ENCODE data around the gene MAIP1. TPM values are rescaled to one million over a fixed set of nuclear protein-coding genes. Genes with fewer than 3 reads are reported as not detected.

The MAIP1 gene
- total RNA-seq, 6 donors from 2014 or later, result 2.1 to 25.1 (median 13.4) TPM

DNA sequence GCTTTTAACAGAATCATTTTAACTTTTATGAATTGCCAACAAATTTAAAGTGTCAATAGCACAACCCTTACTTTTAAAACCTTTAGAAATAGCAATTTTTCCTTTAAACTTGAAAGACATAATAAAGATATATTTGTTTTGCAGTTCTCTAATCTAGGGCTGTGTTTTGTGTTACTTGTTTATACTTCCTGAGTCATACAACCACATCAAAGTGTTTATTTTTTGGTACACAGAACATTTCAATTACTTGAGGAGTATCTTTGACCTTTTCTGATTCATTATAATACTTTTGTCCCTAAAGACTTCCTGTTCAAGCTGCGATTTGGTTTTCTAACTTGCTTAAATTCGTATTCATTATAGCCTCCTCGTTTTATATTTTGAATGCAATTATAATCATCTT is 21.9 kb upstream of the MAIP1 start:
- TF ChIP-seq EP300 (IDR thresholded peaks at IDR 0.05) (no peak), POLR2AphosphoS5 (IDR thresholded peaks at IDR 0.05) (no peak), POLR2A (IDR thresholded peaks at IDR 0.05) (no peak)
- TF ChIP-seq, protein P1, sequence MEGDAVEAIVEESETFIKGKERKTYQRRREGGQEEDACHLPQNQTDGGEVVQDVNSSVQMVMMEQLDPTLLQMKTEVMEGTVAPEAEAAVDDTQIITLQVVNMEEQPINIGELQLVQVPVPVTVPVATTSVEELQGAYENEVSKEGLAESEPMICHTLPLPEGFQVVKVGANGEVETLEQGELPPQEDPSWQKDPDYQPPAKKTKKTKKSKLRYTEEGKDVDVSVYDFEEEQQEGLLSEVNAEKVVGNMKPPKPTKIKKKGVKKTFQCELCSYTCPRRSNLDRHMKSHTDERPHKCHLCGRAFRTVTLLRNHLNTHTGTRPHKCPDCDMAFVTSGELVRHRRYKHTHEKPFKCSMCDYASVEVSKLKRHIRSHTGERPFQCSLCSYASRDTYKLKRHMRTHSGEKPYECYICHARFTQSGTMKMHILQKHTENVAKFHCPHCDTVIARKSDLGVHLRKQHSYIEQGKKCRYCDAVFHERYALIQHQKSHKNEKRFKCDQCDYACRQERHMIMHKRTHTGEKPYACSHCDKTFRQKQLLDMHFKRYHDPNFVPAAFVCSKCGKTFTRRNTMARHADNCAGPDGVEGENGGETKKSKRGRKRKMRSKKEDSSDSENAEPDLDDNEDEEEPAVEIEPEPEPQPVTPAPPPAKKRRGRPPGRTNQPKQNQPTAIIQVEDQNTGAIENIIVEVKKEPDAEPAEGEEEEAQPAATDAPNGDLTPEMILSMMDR (IDR thresholded peaks at IDR 0.05), result no peak
- Histone ChIP-seq H3K4me1 (no peaks in the 10 kb centered on the region), H3K27me3 (no peaks in the 10 kb centered on the region), H3K27ac (no peak overlapping the region), H3K36me3 (peaks cover 3 to 72% (median 18%) of the 10 kb centered on the region in 4 donors), H3K9me3 (no peaks in the 10 kb centered on the region), H3K4me3 (no peak overlapping the region)
- no peak for ATAC-seq (ENCODE audit: low FRiP score in 2 of 2)
- 71 to 75% methylated on average over 3 of the region's 3 CpGs for WGBS, 2 donors
- DNase-seq, result no peak

DNA sequence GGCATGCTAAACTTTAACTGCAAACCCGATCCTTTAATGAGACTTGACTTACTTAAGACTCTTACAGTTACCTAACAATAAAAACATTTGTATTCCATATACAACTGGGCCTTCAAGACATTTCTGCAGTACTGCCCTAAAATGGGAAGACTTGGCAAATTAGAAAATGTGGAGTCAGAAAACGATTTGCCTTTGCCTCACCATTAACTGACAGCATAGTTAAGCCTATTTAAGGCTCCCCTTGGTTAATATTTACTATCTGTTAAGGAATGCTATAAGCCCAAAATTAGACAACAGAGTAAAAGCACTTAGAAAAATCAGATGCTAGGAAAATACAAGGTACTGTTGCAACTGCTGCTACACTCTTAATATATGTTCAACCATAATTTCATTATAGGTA is 18.8 kb upstream of the MAIP1 start:
- Histone ChIP-seq H3K27ac (no peak overlapping the region), H3K36me3 (peaks cover 3 to 66% (median 20%) of the 10 kb centered on the region in 4 donors), H3K4me1 (no peaks in the 10 kb centered on the region), H3K9me3 (no peaks in the 10 kb centered on the region), H3K27me3 (no peaks in the 10 kb centered on the region), H3K4me3 (no peak overlapping the region)
- DNase-seq (no peak), ATAC-seq (ENCODE audit: low FRiP score in 2 of 2) (no peak)
- 75 to 90% methylated on average over 2 of the region's 2 CpGs for WGBS, 2 donors
- TF ChIP-seq EP300 (IDR thresholded peaks at IDR 0.05) (no peak), POLR2A (IDR thresholded peaks at IDR 0.05) (no peak), POLR2AphosphoS5 (IDR thresholded peaks at IDR 0.05) (no peak)

DNA sequence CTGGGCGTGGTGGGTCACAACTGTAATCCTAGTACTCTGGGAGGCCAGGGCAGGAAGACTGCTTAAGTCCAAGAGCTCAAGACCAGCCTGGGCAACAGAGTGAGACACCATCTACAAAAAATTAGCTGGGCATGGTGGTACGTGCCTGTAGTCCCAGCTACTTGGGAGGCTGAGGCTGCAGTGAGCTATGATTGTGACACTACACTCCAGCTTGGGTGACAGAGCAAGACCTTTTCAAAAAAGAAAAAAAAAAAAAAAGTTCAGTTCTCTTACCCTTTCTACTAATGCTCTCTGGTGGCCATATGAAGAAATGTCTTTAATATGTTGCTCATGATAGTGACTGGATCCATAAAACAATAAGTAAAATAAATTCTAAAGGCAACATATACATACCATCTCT is 15.0 kb upstream of the MAIP1 start:
- Histone ChIP-seq H3K4me1 (no peaks in the 10 kb centered on the region), H3K9me3 (no peaks in the 10 kb centered on the region), H3K36me3 (peaks cover 0 to 61% (median 12%) of the 10 kb centered on the region in 4 donors), H3K4me3 (no peak overlapping the region), H3K27ac (no peak overlapping the region), H3K27me3 (no peaks in the 10 kb centered on the region)
- DNase-seq (no peak), ATAC-seq (ENCODE audit: low FRiP score in 2 of 2) (no peak)
- TF ChIP-seq EP300 (IDR thresholded peaks at IDR 0.05) (no peak), POLR2AphosphoS5 (IDR thresholded peaks at IDR 0.05) (no peak)
- TF ChIP-seq, protein P1 (IDR thresholded peaks at IDR 0.05), result peak in 1 of 6 experiments; percentile 11
- WGBS, 2 donors, result 85 to 95% methylated on average over 2 of the region's 2 CpGs

DNA sequence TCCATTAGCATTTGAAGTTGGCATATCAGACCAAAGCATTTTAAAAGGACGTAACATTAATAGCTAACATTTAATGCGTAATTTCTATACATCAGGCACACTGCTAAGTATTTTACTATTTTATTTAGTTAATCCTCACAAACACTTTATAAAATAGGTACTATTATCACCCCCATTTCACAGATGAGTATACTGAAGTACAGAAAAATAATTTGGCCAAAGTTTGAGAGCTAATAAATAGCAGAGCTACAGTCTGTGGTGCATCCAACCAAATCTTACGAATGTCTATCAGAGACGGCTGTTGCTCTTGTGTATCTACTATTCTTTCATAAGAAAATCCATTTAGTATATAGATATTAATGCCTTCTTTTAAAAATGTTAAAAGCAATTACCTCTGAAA is 12.0 kb upstream of the MAIP1 start:
- no peak for DNase-seq
- no peak for ATAC-seq (ENCODE audit: low FRiP score in 2 of 2)
- Histone ChIP-seq H3K27ac (no peak overlapping the region), H3K4me3 (no peak overlapping the region), H3K36me3 (peaks cover 4 to 69% (median 18%) of the 10 kb centered on the region in 4 donors), H3K4me1 (no peaks in the 10 kb centered on the region), H3K9me3 (no peaks in the 10 kb centered on the region), H3K27me3 (no peaks in the 10 kb centered on the region)
- TF ChIP-seq, protein P1 (IDR thresholded peaks at IDR 0.05), result no peak
- TF ChIP-seq POLR2AphosphoS5 (IDR thresholded peaks at IDR 0.05) (no peak), POLR2A (IDR thresholded peaks at IDR 0.05) (no peak), EP300 (IDR thresholded peaks at IDR 0.05) (no peak)
- WGBS, 2 donors, result 97 to 98% methylated on average over 4 of the region's 4 CpGs

DNA sequence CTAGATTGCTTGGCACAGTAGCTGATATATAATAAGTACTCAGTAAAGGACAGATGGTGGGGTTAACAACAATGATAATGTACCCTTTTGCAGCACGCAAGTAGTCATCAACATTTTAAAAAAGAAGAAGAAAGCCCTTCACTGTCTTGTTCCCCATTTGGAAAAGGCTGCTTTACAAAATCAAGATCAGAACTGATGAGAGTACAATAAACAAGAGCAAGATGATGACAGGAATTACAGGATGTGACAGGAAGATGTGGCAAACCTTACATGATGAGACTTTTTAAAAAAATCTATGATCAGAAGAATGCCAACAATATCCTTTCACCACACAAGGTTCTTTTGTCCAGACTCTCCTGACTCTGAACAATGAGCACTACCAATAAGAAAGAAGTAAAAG is 9.2 kb upstream of the MAIP1 start:
- ATAC-seq (ENCODE audit: low FRiP score in 2 of 2) (no peak), DNase-seq (no peak)
- H3K4me3 ChIP-seq, result no peak overlapping the region
- 86 to 92% methylated on average over 1 of the region's 1 CpG for WGBS, 2 donors
- peaks cover 0 to 4% (median 0%) of the 10 kb centered on the region in 4 donors for H3K4me1 ChIP-seq
- H3K9me3 ChIP-seq, result no peaks in the 10 kb centered on the region
- peak overlapping the region in 1 of 4 donors; percentile 19 for H3K27ac ChIP-seq
- no peak for TF ChIP-seq POLR2A (IDR thresholded peaks at IDR 0.05)
- no peaks in the 10 kb centered on the region for H3K27me3 ChIP-seq
- H3K36me3 ChIP-seq, result peaks cover 4 to 73% (median 12%) of the 10 kb centered on the region in 4 donors

DNA sequence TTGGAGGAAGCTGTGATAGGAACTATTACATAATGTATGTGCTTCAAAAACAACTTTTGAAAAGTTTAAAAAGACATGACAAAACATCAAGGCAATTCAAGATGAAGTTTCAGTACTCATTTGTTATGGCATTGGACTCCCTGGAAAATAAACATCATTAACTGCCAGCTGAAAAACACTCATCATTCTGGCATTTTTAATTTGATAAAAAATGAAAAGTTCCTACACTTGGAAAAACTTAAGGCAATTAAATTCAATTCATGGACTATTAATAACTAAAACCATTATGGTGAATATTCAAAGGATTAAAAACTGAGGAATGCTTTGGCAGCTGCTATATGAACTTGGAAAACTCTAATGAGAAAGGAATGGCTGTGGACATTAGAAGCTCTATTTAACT is 8.5 kb upstream of the MAIP1 start:
- Histone ChIP-seq H3K4me1 (peaks cover 0 to 4% (median 0%) of the 10 kb centered on the region in 4 donors), H3K4me3 (no peak overlapping the region), H3K36me3 (peaks cover 4 to 73% (median 12%) of the 10 kb centered on the region in 4 donors), H3K27ac (peak overlapping the region in 1 of 4 donors; percentile 1), H3K27me3 (no peaks in the 10 kb centered on the region), H3K9me3 (no peaks in the 10 kb centered on the region)
- TF ChIP-seq POLR2AphosphoS5 (IDR thresholded peaks at IDR 0.05) (no peak), EP300 (IDR thresholded peaks at IDR 0.05) (no peak), POLR2A (IDR thresholded peaks at IDR 0.05) (no peak)
- TF ChIP-seq, protein P1 (IDR thresholded peaks at IDR 0.05), result no peak
- no peak for ATAC-seq (ENCODE audit: low FRiP score in 2 of 2)
- no peak for DNase-seq
